Measurements from ENCODE around the gene CBLB.

CBLB gene

DNA sequence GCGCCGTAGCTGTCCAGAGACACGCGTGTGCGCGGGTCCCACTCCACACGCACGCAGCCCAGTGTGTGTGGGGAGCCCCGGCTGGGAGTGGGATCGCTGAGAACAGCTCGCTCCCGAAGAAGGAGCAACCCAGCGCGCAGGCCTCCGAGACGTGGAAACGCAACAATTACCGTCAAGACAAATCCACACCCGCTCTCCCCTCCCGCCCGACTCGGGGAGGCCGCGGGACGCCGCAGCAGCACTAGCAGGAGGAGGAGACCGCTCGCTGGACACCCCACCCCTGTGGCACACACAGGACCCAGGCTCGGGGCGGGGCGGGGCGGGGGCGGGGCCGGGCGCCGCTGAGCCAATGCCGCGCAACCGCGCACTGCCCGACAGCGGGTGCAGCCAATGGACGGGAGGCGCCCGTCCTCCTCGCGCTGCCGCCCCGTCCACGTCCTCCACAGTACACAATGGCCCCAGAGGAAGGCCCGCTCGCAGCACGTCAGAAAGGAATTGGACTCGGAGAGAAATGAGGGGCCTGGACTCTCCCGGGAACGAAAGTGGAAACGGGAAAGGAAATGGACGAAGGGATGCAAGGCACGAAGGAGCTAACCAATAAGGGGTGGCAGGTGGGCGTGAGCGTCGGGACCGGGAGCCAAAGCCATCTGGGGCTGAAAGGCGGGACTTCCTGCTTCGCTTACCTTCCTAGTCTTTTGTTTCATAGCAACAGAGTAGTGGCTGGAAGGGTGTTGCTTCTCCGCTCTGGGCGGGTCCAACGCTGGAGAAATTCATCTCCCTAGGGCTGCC lies at the start of gene CBLB:
TSS of gene CBLB (minus strand) at position 271 of the 789 bp plus-strand sequence. CDS start 1,435 bp downstream, outside the sequence.
- peak; percentile 96 for DNase-seq (ENCODE audit: low spot score)

DNA sequence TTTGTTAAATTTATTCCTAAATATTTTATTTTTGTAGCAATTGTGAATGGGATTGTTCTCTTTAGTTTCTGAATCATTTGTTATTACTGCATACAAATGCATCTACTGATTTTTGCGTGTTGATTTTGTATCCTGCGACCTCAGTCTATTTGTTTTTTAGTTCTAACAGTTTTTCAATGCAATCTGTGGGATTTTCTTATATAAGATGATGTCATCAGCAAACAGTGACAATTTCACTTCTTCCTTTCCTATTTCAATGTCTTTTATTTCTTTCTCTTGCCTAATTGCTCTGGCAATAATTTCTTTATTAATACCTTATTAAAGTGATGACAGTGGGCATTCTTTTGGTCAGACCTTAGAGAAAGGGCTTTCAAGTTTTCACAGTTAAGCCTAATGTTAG lies 48.0 kb upstream of the CBLB start:
- no peak for DNase-seq (ENCODE audit: low spot score)

- no peak for DNase-seq (ENCODE audit: low spot score)
Measured at GRCh38 chr3:105915524-105915923, 46.7 kb upstream of the CBLB start.

GRCh38 chr3:105913616-105914015 lies 44.8 kb upstream of the CBLB start:
- no peak for DNase-seq (ENCODE audit: low spot score)

DNA sequence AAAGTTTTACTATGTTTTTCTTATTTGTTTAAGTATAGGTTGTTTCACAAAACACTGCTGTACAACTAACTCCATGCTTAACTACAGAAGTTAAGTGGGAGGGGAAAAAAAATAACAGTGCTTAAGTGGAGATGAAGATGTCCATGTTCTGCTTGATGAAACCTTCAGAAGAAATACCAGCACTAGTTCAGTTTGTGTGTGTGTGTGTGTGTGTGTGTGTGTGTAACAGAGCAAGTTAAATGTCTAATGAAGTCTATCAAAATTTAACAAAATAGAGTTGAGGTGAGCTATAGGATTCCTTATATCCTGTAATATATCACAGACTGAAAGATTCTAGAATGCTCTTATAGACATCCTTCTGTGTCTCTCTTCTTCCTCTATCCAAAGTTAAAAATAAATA lies 44.1 kb upstream of the CBLB start:
- no peak for DNase-seq (ENCODE audit: low spot score)

GRCh38 chr3:105911496-105911895 lies 42.7 kb upstream of the CBLB start:
- no peak for DNase-seq (ENCODE audit: low spot score)

DNA sequence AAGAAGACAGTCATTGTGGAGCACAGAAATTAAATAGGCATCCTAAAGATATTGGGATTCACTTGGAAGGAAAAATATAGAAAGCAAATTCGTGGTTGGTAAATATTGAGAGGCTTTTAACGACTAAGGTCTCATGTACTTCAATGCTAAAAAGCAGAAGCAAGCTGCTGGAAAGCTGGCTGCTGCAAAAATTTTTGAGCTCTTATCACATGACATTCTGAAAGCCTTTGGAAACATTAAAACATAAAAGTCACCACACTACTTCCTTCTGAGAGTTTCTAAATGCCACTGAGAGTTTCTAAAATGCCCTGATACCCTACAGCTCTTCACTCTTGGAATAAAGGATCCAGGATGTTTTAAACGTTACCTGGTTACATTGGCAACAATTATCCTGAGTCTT lies 39.0 kb upstream of the CBLB start:
- DNase-seq (ENCODE audit: low spot score) = no peak

GRCh38 chr3:105906836-105907235 lies 38.0 kb upstream of the CBLB start:
- peak; percentile 65 for DNase-seq (ENCODE audit: low spot score)

DNA sequence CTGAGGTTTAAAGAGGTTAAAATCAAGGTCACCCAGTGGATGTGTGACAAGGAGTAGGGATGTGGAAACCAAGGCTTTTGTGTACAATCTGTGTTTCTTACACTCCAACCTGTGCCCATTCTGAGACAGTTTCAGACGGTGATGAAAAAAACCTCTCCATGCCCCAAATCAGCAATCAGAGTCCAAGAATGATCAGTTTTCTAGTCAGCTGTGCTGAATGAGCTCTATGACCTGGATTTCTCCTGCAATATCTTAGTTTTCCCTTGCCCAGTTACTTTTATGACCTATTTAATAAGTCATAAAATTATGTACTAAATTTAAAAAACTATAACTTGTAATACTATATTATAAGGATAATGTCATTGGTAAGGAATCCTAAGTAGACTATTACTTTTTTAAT lies 37.5 kb upstream of the CBLB start:
- no peak for DNase-seq (ENCODE audit: low spot score)

DNA sequence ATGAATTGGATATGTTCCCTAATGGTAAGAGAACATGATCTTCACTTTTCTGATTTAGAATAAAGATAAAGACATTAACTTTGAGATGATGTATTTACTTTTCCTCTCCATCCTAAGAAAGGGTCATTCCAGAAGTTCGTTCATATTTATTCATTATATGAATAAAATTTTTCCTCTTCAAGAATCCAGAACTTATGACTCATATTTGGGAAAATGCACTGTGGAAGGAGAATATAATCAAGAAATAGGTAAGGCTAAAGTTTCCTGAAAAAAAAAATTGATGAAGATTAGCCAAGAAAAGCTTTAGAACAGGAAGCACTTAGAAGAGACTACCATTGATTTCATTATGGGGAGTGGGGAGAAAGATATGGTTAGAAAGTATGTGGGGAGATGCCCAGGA lies 36.5 kb upstream of the CBLB start:
- no peak for DNase-seq (ENCODE audit: low spot score)

GRCh38 chr3:105904678-105905284 lies 36.0 kb upstream of the CBLB start:
- DNase-seq (ENCODE audit: low spot score) = no peak

DNA sequence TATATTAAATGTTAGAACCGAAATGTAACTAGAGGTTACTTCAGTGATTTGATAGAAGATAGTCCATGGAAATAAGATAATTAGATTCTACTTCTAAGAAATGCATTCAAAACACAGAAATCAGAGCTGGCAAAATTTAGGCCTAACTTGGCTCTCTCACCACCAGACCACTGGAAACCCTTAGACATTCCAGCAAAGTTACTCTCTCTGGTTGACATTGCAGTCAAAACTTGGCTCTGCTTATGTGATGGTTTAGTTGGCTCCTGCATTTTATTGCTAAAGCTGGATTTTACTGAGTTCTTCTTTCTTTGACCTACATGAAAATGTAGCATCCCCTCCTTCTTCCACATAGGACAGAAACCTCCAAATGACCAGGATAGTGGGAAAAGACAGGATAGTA lies 35.4 kb upstream of the CBLB start:
- DNase-seq (ENCODE audit: low spot score) = peak; percentile 22

DNA sequence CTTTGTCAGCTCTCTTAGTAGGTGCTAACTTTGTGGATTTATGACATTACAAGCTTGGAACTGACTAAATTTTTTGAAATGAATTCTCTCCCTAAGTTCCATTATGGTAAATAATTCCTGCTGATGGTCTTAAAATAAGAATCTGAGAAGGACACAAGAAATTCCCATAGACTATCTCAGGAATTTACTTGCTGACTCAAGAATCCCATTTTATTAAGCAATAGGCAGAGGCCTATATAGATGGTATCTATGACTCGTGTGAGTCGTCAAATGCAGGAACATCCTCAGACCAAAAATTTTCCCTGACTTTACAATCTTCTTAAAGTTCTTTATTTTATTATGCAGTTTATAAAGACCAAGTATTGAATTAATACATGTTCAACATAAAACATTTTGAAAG lies 30.7 kb upstream of the CBLB start:
- DNase-seq (ENCODE audit: low spot score) = peak; percentile 54

DNA sequence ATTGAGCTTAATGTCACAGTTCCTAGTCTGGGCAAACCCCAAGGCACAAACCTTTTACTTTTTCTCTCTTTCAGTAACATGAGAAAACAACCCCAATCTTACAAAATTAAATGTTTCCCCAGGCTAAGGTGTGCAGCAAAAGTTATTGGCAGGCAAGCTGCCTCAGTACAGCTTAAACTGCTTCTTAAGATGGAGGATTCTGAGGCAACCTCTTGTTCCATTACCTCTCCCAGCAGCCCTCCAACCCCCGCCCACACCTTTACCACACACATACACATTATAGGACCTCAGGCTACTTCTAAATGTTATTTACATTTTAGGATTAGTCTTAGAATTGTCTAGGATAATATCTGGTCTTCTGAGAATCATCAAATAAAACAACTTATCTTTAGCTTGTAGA lies 22.3 kb upstream of the CBLB start:
- no peak for DNase-seq (ENCODE audit: low spot score)

DNA sequence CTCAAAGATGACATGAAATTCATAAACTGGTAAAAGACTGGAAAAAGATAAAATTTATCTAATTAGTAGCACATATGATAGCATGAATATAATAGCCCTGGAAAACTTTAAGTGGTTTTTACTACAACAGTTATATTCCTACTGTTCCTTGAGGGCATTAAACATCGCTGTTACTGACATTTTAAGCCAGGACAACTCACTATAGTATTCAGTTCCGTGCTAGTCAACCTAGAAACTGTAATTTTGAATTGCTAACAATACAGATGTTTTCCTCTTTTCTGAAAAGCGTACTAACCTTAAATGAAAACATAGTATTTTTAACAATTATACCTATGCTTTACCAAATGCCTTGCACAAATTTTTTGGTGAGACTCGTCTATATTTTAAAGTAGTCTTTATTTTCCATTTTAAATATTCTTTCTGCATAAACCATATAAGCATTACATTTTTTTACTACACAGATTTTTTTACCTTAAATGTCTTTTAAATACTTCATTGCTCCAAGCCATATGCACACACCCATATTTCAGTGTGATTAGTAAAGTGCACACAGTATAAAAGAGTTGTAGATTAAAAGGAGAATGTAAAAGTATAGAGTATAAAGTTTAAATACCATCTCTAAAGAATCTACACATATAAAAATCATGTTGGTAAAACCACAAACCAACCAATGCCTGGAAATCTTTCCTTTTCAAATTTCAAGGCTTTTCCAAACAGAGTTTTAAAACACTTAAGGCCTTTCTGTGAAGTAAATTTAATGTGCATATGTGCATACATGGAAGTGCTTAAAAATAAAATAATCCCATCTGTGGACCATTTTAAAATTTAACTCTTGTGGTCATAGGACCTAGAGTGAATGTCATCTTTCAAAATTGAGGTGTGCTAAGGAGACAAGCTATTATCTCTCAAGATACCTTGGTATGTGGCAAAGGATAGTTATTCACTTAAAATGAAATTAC lies 20.1 kb upstream of the CBLB start:
- no peak for DNase-seq (ENCODE audit: low spot score)

DNA sequence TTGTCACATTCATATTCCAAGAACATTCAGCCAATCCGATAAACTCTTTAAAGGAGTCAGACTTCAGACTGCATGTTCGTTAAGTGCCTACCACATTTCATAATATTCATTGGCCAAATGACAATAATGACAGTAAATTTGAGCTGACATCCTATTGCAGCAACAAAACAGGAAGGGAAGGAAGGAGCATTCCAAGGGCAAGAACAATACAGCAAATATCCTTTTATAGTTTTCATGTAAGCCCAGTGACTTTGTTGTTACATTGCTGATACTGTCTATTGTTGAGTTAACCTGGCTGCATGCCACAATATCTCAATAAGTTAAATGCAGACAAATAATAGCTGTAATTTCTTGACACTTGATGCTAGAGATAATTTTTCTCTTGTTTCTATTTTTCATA lies 16.4 kb upstream of the CBLB start:
- peak; percentile 29 for DNase-seq (ENCODE audit: low spot score)

DNA sequence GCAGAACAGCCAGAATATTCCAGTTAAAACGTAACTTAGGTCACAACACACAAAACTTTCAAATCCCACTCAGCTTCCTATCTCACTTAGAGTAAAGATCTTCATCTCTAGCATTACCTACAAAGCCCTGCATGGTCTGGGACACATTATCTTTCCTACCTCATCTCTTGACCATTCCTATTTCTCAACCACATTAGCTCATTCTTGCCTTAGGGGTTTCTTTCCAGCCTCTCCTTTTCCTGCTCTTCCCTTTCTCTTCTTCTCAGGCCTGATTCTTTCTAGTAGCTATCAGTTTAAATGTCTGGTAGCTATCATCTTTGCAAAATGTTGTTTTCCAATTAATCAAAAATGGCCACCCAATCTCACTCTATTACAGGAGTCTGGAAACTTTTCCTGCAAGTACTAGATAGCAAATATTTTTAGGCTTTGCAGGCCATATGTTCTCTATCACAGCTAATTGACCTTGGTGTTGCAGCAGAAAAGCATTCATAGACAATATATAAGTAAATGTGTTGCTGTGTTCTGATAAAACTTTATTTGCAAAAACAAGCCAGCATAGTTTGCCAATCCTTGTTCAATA lies 15.1 kb upstream of the CBLB start:
- no peak for DNase-seq (ENCODE audit: low spot score)

DNA sequence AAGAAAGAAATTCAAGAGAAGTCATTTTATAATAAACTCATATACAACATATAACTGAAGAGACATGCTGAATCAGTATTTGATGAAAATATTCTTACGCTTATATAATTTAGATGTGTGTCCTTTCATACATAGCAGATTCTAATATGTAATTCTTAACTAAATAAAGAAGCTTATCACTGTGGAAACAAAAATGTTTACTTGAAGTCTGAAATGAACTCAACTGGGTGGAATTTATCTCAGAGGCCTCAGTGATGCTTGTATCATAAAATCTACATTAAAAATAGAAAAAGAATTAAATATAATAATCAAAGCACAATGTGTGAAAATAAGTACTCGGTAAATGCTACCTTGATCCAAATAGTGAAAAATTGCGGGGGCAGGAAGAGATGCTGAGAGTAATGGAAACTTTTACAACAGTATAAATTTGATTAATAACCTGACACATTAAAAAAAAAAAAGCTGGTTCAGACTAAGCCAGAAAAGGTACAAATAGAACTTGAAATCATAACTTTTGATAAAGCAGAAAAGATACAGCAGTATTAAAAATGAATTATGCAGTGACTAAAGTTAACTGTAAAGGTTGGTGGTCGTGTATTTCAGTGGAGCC lies 12.0 kb upstream of the CBLB start:
- no peak for DNase-seq (ENCODE audit: low spot score)

- no peak for DNase-seq (ENCODE audit: low spot score)
Measured at GRCh38 chr3:105878061-105878460, 9.2 kb upstream of the CBLB start.

DNA sequence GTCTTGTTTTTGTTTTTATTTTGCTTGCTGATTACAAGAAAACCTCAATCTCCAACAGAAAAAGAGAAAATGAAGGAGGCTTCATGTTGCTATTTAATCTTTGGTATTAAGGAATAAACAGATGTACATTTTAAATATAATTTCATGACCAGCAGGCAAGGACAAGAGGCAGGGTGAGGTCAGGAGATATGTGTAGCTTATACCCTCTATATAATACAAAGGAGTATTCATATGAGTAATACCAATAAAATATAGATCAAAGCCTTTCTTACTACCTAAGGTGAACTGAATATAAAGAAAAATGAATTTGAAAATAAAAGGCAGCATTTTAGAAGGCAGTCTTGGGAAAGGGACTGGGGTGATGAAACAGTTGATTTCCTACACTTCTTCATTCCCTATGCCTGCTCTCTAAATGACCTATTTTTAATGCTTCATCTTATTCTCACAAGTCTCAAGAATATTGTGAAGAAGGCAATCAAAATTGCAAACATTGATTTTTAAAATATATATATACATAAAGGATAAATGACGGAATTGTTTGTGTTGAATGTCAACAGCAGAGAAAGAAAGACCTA lies 8.6 kb upstream of the CBLB start:
- DNase-seq (ENCODE audit: low spot score) = no peak

DNA sequence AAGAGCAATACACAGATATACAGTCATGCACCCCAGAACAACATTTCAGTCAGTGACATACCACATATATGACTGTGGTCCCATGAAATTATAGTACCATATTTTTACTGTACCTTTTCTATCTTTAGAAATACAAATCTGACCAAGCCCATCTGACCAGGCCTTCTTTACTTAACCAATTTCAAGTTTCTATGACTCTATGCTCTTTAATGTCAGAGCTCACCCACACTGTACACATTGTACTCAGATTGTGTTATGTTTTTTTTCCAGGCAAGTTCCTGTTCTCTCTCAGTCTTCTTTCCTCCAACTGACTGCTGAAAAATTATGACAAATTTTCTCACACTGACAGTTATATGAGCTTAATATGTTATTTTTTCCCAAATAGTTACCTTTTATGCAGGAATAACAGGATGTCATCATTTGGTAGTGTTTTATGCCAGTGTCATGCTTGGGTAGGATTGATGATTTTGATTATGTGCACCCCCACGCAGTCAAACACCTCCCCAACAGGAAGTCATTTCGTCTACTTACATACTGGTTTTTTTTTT lies 8.0 kb upstream of the CBLB start:
- DNase-seq (ENCODE audit: low spot score) = no peak
